Breast epithelium (tissue), 4 donors: ENCODE results near the gene CCND1. TPM values are rescaled to one million over a fixed set of nuclear protein-coding genes. Genes with fewer than 3 reads are reported as not detected.

Experiments
- DNase-seq, 2 donors: peaks; one replicate each; pipeline ENCODE4 v3.0.0-alpha.2; 2019; ENCODE audit warnings: low spot score in 2 of 2
- H3K27ac ChIP-seq, 2 donors: fragments of 200-600 bp; sonication (generic) in 1 of 2; one replicate each; pipeline ENCODE4 v1.5.1; 2016 to 2019; ENCODE audit warnings: mild to moderate bottlenecking in 1 of 2
- H3K27me3 ChIP-seq, 2 donors: fragments of 200-600 bp; sonication (generic) in 1 of 2; one replicate each; pipeline versions ENCODE4 v1.5.1 to v1.6.0; 2017 to 2019; ENCODE audit warnings: control low read depth in 1 of 2, mild to moderate bottlenecking in 1 of 2
- H3K36me3 ChIP-seq: fragments of 200-600 bp; one replicate; pipeline ENCODE4 v1.5.1; 2019
- H3K4me1 ChIP-seq, 2 donors: fragments of 200-600 bp; sonication (generic); one replicate each; pipeline ENCODE4 v1.5.1; 2016 to 2019; ENCODE audit warnings: control low read depth in 1 of 2
- H3K4me3 ChIP-seq, 3 donors: fragments of 200-600 bp; sonication (generic); 1 replicate in 2 of 3; 2 replicates in 1 of 3; pipeline ENCODE4 v1.5.1; 2016 to 2019; ENCODE audit warnings: mild to moderate bottlenecking in 3 of 3, moderate library complexity in 2 of 3
- H3K9me3 ChIP-seq, 2 donors: fragments of 200-600 bp; sonication (generic) in 1 of 2; one replicate each; pipeline ENCODE4 v1.5.1; 2016 to 2019; ENCODE audit warnings: control low read depth in 1 of 2
- POLR2A ChIP-seq: fragments of 450-650 bp; IDR thresholded peaks from one replicate; pipeline ENCODE4 v1.6.1; 2016; ENCODE audit warnings: antibody characterized with exemption, mild to moderate bottlenecking, moderate library complexity
- POLR2AphosphoS5 ChIP-seq, 3 donors: sonication (generic); formaldehyde crosslinking; IDR thresholded peaks; one replicate each; pipeline ENCODE4 v1.6.1; 2017; ENCODE audit warnings: antibody characterized with exemption in 3 of 3
- intact Hi-C: fragments of 100-400 bp; cut with DNase I; formaldehyde crosslinking; loops from one replicate; pipeline ENCODE4 v1.15.1; 2023; ENCODE audit warnings: low total_unique reads
- total RNA-seq, 3 donors: library from RNA; depleted of rRNA; stranded (reverse); fragments of >200 nt; gene quantifications; one replicate each; pipeline ENCODE4 v1.1.0, GENCODE V29; 2016
- TF ChIP-seq, protein P1 (sequence below), 3 donors: fragments of 450-650 bp; IDR thresholded peaks; one replicate each; pipeline ENCODE4 v1.5.1; 2016 to 2017; ENCODE audit warnings: antibody characterized with exemption in 3 of 3, mild to moderate bottlenecking in 3 of 3, moderate library complexity in 3 of 3

The CCND1 gene
- total RNA-seq, 3 donors from 2014 or later, result 42.3 to 199 (median 99.0) TPM

DNA sequence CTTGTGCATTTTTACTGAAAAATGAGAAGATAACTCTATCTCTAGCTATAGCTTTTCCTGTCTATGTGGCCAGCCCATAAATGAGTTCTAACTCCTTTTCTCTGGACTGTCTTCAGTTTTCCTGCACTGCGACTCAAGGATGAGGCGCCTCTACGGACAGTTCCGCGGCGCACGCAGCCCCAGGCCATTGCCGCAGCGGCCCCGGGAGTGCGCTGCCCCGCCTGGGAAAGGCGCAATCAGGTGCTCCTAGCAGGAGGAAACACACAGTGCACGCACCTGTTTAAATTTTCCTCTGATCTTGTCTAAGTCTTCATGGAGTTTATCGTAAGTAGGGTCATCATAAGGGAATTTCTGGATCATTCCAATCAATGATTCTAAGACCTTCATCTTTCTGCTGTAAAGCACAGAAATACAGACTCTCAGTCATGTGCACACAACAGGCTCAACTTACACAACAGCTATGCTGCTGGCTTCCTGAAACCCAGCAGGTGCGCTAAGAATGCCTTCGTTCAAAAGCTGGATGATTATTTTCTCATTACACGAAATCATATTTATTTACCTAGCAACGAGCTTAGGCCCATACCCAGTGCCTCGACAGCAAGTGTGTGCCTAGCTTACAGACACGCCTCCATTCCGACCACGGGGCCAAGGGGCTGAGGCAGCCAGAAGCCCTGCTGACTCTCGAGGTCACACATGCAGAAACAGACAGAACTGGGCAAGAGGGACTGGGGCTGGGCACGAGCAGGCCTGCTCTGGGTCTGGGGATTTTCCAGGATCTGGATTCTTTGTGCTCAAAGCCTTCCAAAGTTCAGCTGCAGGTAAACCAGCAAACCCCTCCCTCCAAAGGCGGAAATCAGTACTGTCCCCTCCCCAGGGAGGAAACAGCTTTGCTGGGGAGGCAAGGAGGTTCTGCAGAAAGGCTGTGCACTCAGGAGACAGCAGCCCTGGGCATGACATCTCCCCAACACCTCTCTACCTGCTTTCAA is 27.0 kb downstream of the CCND1 start:
- intact Hi-C loops, result no loop called here
- TF ChIP-seq POLR2A, result no peak
- TF ChIP-seq POLR2AphosphoS5 (IDR thresholded peaks at IDR 0.05), result no peak
- TF ChIP-seq, protein P1, sequence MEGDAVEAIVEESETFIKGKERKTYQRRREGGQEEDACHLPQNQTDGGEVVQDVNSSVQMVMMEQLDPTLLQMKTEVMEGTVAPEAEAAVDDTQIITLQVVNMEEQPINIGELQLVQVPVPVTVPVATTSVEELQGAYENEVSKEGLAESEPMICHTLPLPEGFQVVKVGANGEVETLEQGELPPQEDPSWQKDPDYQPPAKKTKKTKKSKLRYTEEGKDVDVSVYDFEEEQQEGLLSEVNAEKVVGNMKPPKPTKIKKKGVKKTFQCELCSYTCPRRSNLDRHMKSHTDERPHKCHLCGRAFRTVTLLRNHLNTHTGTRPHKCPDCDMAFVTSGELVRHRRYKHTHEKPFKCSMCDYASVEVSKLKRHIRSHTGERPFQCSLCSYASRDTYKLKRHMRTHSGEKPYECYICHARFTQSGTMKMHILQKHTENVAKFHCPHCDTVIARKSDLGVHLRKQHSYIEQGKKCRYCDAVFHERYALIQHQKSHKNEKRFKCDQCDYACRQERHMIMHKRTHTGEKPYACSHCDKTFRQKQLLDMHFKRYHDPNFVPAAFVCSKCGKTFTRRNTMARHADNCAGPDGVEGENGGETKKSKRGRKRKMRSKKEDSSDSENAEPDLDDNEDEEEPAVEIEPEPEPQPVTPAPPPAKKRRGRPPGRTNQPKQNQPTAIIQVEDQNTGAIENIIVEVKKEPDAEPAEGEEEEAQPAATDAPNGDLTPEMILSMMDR (IDR thresholded peaks at IDR 0.05), result no peak
- DNase-seq, result peak in 1 of 2 donors; percentile 45
- Histone ChIP-seq H3K9me3 (no peaks in the 10 kb centered on the region), H3K4me3 (no peak overlapping the region), H3K4me1 (no peaks in the 10 kb centered on the region), H3K27ac (no peak overlapping the region), H3K36me3 (no peaks in the 10 kb centered on the region), H3K27me3 (no peaks in the 10 kb centered on the region)

DNA sequence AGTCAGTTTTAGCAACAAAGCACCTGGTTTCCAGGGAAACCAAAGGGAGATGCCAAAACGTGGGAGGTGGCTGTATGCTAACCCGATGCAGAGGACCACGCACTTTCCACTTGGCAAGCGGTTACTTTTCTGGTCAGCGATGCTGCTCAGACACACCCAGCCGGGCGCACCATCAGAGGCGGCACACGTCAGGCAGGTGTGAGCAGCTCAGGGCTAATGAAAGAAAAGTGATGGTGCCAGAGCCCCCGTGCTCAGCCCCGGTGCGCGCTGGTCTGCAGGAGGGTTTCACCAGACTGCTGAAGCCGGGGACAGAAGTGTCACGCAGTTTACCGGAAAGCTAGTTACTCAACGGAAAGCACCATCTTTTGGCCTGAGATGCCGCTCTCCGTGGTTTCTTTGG is 28.5 kb downstream of the CCND1 start:
- no peaks in the 10 kb centered on the region for H3K27me3 ChIP-seq
- H3K36me3 ChIP-seq, result no peaks in the 10 kb centered on the region
- peak in 1 of 2 donors; percentile 41 for DNase-seq
- no peaks in the 10 kb centered on the region for H3K9me3 ChIP-seq
- peak overlapping the region in 1 of 2 donors; percentile 50 for H3K27ac ChIP-seq
- H3K4me3 ChIP-seq, result no peak overlapping the region
- H3K4me1 ChIP-seq, result peaks cover 8% of the 10 kb centered on the region in 2 donors
- TF ChIP-seq, protein P1 (IDR thresholded peaks at IDR 0.05), result no peak
- no peak for TF ChIP-seq POLR2A
- TF ChIP-seq POLR2AphosphoS5 (IDR thresholded peaks at IDR 0.05), result no peak
- intact Hi-C loops, result no loop called here

DNA sequence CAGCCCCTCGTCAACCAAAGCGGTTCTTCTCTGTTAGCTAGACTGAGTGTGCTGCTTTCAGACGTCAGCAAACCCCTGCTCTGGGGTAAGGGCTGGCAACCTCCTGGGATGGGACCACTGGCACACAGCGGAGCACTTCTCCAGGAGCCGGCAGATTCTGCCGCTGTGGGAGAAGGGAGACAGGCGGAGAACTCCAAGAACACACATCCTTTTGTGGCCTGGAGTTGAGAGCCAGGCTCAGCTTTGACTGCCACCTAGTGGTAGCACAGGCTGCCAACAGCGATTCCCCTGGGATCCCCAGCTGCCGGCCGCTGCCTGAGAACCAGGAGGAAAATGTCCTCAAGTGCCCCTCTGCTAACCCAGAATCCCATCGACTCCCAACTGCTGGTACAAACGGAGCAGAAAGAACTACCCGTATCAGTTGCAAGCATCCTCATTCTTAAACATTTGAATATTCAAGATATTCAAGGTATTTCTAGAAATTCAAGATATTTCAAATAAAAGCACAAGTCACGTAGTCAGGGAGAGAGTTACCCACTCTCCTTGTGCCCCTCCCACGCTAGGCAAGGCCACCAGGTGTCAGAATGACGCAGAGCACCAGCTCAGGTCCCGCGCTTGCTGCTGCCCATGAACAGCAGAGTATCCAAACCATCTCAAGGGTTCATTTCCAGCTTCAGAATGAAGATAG is 29.3 kb downstream of the CCND1 start:
- intact Hi-C loops, result no loop called here
- Histone ChIP-seq H3K9me3 (no peaks in the 10 kb centered on the region), H3K27ac (peak overlapping the region in 1 of 2 donors; percentile 50), H3K27me3 (no peaks in the 10 kb centered on the region), H3K4me1 (peaks cover 8 to 9% of the 10 kb centered on the region in 2 donors), H3K36me3 (no peaks in the 10 kb centered on the region), H3K4me3 (no peak overlapping the region)
- peak; percentile 80 to 90 for DNase-seq
- peak in 2 of 3 donors; percentile 53 to 59 for TF ChIP-seq POLR2AphosphoS5 (IDR thresholded peaks at IDR 0.05)
- TF ChIP-seq POLR2A, result no peak
- TF ChIP-seq, protein P1 (IDR thresholded peaks at IDR 0.05), result peak; percentile 79 to 93 (median 88)

DNA sequence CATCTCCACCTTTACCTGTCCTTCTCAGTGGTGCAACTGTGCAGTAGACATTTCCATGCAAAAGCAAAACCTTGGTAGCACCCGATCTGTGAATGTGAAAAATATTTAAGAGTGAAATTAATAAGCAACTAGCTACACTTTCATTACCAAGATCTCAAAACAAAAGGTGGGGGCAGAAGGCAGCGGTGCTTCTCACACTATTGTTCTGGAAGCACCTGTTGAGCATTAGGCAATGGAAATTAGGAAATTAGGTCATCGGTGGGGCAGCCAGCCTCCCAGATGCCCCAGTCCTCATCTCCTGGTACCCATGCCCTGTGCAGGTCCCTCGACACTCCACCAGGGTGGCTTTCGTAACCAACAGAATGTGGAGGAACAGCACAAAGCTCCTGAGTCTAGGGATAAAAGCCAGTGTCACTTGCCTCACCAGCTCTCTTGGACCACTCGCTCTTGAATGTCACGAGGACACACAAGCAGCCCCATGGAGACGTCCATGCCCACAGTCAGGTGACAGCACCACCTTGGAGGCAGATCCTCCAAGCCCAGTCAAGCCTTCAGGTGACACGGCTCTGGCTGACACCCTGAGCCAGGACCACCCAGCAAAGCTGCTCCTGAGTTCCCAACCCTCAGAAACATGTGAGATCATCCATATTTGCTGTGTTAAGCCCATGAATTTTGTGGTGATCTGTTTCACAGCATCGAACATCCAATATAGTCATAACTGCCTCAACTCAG is 30.9 kb downstream of the CCND1 start:
- peak in 1 of 2 donors; percentile 45 for DNase-seq
- H3K4me1 ChIP-seq, result peaks cover 8 to 9% of the 10 kb centered on the region in 2 donors
- TF ChIP-seq POLR2AphosphoS5 (IDR thresholded peaks at IDR 0.05) (no peak), POLR2A (no peak)
- TF ChIP-seq, protein P1 (IDR thresholded peaks at IDR 0.05), result no peak
- intact Hi-C loops, result no loop called here
- H3K9me3 ChIP-seq, result no peaks in the 10 kb centered on the region
- no peaks in the 10 kb centered on the region for H3K36me3 ChIP-seq
- no peak overlapping the region for H3K27ac ChIP-seq
- H3K4me3 ChIP-seq, result no peak overlapping the region
- no peaks in the 10 kb centered on the region for H3K27me3 ChIP-seq
